Measurements from ENCODE around the gene ELK4. TPM values are rescaled to one million over a fixed set of nuclear protein-coding genes. Genes with fewer than 3 reads are reported as not detected.

Gene ELK4
- total and polyA plus RNA-seq, 2 experiments from 2014 or later, result 1.8 to 9.1 TPM

DNA sequence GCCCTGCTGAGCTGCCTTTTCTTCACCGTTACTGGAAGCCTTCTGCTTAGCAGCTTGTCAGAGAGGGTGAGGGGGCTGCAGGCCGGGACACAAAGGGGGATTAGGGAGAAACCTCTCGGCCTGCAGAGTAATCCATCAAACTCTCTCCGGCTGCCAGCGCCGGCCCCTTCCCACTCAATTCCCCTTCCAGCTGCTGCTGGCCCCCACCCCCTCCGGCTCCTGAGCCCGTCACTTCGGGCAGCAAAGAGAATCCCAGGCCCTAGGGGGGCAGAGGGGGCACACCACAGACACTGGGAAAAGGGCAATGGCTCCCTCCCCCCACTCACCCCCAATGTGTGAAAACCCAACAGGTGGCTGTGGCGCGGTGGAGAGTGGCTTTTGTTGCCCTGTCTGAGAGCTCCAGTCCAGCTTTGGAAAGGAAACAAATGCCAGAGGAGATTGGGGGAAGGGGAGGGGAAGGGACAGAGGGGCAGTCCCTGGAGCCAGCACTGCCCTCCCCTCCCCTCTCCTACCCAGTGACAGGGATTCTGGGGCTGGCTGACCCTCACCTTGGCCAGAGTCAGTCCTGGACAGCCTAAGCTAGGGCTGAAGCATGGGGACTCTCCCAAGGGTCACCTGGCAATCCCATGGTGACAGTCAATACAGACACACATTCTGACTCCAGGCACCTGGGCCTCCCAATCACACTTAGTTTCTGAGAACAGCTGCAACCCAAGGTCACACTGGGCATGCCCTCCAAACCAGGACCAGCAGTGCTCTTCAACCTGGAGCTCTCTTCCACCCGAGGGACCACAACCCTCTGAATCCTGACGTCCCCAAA is 39.0 kb upstream of the ELK4 start:
- TF ChIP-seq, protein P1, sequence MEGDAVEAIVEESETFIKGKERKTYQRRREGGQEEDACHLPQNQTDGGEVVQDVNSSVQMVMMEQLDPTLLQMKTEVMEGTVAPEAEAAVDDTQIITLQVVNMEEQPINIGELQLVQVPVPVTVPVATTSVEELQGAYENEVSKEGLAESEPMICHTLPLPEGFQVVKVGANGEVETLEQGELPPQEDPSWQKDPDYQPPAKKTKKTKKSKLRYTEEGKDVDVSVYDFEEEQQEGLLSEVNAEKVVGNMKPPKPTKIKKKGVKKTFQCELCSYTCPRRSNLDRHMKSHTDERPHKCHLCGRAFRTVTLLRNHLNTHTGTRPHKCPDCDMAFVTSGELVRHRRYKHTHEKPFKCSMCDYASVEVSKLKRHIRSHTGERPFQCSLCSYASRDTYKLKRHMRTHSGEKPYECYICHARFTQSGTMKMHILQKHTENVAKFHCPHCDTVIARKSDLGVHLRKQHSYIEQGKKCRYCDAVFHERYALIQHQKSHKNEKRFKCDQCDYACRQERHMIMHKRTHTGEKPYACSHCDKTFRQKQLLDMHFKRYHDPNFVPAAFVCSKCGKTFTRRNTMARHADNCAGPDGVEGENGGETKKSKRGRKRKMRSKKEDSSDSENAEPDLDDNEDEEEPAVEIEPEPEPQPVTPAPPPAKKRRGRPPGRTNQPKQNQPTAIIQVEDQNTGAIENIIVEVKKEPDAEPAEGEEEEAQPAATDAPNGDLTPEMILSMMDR (IDR thresholded peaks at IDR 0.05; ENCODE audit: low read depth, low read length), result no peak
- H3K4me3 ChIP-seq, result no peak overlapping the region
- H3K27me3 ChIP-seq, result no peaks in the 10 kb centered on the region
- H3K27ac ChIP-seq, result peak overlapping the region; percentile 11
- peak in 1 of 2 donors; percentile 47 for DNase-seq (ENCODE audit: low read depth in 1 of 2, low spot score in 1 of 2)
- no peaks in the 10 kb centered on the region for H3K36me3 ChIP-seq
- no peaks in the 10 kb centered on the region for H3K9me3 ChIP-seq (ENCODE audit: low read depth)
- peaks cover 31% of the 10 kb centered on the region for H3K4me1 ChIP-seq (ENCODE audit: low read depth)

DNA sequence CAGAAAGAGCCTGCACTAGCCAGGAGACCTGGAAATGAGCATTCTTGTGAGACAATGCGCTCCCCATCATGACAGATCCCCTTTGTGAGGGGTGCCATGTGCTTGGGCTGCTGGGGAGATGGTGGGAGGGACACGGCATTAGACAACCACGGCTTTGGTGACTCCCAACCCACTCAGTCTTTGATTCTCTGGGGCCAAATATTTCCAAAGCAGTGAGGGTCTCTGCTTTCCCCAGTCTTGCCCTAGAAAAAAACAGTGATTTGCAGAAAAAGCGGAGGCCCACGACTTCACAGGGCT is 38.3 kb upstream of the ELK4 start:
- H3K36me3 ChIP-seq, result no peaks in the 10 kb centered on the region
- H3K4me3 ChIP-seq, result no peak overlapping the region
- H3K27ac ChIP-seq, result peak overlapping the region; percentile 11
- H3K9me3 ChIP-seq (ENCODE audit: low read depth), result no peaks in the 10 kb centered on the region
- DNase-seq (ENCODE audit: low read depth in 1 of 2, low spot score in 1 of 2), result no peak
- peaks cover 28% of the 10 kb centered on the region for H3K4me1 ChIP-seq (ENCODE audit: low read depth)
- H3K27me3 ChIP-seq, result no peaks in the 10 kb centered on the region
- TF ChIP-seq, protein P1 (IDR thresholded peaks at IDR 0.05; ENCODE audit: low read depth, low read length), result no peak

DNA sequence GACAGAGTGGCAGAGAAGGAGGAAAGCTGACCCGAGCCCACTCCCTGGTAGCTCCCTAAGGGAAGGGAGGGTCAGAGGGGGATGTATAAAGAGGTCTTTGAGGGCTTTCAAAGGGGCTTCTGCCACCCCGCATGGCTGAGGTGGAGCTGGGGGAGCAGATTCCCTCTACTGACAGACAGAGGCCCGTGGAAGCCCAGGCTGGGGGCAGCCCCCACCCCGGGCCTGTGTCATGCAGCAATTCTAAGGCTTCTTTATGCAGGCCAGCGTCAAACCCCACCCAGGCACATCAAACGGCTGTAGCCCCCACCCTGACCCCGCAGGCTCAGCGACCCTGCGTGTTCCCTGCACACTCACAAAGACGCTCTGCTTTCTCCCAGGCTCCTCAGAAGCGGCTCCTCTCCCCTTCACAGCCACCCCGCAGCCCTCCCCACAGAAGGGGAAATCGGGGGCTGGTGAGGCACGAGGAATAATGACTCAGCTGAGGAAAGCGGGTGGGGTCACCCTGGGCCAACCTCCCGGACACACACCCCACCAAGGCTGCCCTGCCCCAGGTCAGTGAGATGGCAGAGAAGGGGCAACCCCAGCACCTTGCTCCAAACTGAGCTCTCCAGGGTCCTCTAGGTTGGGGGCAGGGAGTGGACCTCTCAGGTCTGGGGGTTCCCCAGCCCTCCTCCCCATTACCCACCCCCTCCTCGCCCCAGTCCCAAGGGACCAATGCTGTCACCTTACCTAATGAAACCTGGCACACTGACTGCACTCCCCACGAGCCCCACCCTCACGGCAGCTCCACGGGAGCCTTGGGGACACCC is 37.7 kb upstream of the ELK4 start:
- H3K27ac ChIP-seq, result no peak overlapping the region
- no peaks in the 10 kb centered on the region for H3K9me3 ChIP-seq (ENCODE audit: low read depth)
- TF ChIP-seq, protein P1 (IDR thresholded peaks at IDR 0.05; ENCODE audit: low read depth, low read length), result no peak
- no peaks in the 10 kb centered on the region for H3K27me3 ChIP-seq
- H3K4me3 ChIP-seq, result no peak overlapping the region
- H3K4me1 ChIP-seq (ENCODE audit: low read depth), result peaks cover 28% of the 10 kb centered on the region
- no peaks in the 10 kb centered on the region for H3K36me3 ChIP-seq
- DNase-seq (ENCODE audit: low read depth in 1 of 2, low spot score in 1 of 2), result no peak

DNA sequence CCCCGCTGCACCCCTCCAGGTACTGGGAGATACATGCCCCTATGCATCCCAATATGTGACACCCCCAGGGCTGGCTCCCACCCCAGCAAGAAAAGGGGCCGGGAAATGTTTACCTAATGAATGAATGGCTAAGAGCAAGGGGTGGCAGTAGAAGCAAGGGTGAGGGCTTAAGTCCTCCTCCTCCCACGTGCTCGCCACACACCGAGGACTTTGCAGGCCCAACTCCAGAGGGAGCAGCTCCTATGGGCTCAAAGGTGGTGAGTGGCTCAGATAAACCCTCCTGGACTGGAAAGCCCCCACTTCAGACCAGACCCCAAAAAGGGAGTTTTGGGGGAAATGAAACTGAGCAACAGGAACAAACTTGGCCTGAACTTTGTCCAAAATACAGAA is 37.1 kb upstream of the ELK4 start:
- Histone ChIP-seq H3K27ac (no peak overlapping the region), H3K4me1 (ENCODE audit: low read depth) (peaks cover 28% of the 10 kb centered on the region), H3K4me3 (no peak overlapping the region), H3K36me3 (no peaks in the 10 kb centered on the region), H3K27me3 (no peaks in the 10 kb centered on the region), H3K9me3 (ENCODE audit: low read depth) (no peaks in the 10 kb centered on the region)
- TF ChIP-seq, protein P1 (IDR thresholded peaks at IDR 0.05; ENCODE audit: low read depth, low read length), result no peak
- DNase-seq (ENCODE audit: low read depth in 1 of 2, low spot score in 1 of 2), result no peak

DNA sequence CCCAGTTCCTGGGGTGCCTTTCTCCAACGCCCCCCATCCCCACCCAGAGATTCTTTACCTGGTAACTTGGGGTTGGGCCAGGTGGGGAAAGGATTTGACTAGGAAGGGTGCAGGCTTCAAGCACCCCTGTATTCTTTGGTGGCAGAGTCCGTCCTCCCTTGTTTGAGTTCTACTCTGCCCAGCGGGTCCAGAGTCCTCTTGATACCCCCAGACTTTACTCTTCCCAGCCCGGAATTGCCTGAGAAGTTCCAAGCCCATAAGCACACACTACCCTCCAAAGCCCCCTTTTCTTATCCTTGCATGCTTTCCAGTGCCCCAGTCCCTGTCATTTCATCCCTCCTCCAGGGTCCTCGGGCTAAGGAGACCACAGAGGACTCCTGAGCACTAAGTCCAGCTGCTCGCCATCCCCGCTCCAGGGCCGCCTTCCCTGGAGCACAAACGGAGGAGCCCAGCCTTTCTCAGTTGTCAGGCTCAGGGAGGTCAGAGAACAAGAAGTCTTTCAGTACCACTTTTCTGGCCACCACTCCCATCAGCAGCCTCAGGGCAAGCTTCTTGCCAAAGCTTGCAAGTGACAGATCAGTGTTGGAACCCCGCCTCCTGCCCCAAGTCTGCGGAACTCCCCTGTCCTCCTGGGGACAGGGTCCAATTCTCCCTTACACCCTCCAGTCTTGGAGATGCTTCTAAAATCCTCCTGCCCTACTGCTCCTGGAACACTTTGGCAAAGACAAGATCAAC is 36.3 kb upstream of the ELK4 start:
- Histone ChIP-seq H3K27me3 (no peaks in the 10 kb centered on the region), H3K4me1 (ENCODE audit: low read depth) (peaks cover 28% of the 10 kb centered on the region), H3K9me3 (ENCODE audit: low read depth) (no peaks in the 10 kb centered on the region), H3K4me3 (no peak overlapping the region), H3K36me3 (no peaks in the 10 kb centered on the region), H3K27ac (no peak overlapping the region)
- TF ChIP-seq, protein P1 (IDR thresholded peaks at IDR 0.05; ENCODE audit: low read depth, low read length), result no peak
- no peak for DNase-seq (ENCODE audit: low read depth in 1 of 2, low spot score in 1 of 2)
